ENCODE data around the gene PPM1J.

The PPM1J gene

GRCh38 chr1:112686835-112687234, 28.3 kb downstream of the PPM1J start:
- no peak for TF ChIP-seq CTCF (IDR thresholded peaks at IDR 0.05; ENCODE audit: insufficient read depth, low read depth, low read length, missing control alignments)
- H3K4me3 ChIP-seq (ENCODE audit: low read length): no peak overlapping the region
- DNase-seq (ENCODE audit: low read depth): no peak

GRCh38 chr1:112686417-112686816, 28.7 kb downstream of the PPM1J start:
- H3K4me3 ChIP-seq (ENCODE audit: low read length): no peak overlapping the region
- DNase-seq (ENCODE audit: low read depth): no peak
- no peak for TF ChIP-seq CTCF (IDR thresholded peaks at IDR 0.05; ENCODE audit: insufficient read depth, low read depth, low read length, missing control alignments)

- H3K4me3 ChIP-seq (ENCODE audit: low read length): no peak overlapping the region
- no peak for DNase-seq (ENCODE audit: low read depth)
- TF ChIP-seq CTCF (IDR thresholded peaks at IDR 0.05; ENCODE audit: insufficient read depth, low read depth, low read length, missing control alignments): no peak
Observed at GRCh38 chr1:112685913-112686312, 29.2 kb downstream of the PPM1J start.

DNA sequence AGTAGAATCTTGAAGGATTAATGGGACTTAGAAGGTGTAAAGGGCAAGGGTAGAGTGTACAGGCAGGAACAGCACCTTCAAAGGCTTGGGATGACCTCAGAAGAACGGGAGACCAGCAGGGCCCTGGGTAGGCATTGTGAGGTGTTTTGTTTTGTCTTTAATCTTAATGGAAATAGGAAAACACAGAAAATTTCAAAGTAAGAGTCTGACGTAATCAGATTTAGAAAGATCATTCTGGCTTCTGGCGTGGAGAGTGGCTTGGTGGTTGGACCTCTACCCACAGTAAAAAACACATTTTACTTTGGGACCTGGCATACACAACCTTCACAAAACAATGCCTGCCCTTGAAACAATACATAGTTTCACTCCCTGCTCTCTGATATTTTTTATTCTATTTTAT, 36.5 kb downstream of the PPM1J start:
- DNase-seq (ENCODE audit: low read depth): no peak
- TF ChIP-seq CTCF (IDR thresholded peaks at IDR 0.05; ENCODE audit: insufficient read depth, low read depth, low read length, missing control alignments): no peak
- H3K4me3 ChIP-seq (ENCODE audit: low read length): no peak overlapping the region

DNA sequence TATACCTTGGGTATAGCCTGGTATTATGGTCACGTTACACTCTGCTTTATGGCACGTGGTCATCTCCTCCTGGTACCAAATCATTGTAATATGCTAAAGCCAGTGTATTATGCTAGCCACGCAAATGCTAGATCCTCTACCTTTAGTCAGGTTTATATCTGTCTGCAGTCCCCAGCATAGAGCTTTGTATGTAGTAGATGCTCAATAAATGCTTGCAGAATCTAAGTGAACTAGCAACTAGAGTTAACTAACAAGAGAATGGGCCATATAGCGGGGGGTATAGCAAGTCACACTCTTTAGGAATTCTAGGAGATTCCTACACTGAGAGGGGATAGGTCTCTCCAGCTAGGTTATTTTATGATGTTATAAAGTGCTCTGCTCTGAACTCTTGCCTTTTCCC, 37.6 kb downstream of the PPM1J start:
- DNase-seq (ENCODE audit: low read depth): no peak
- TF ChIP-seq CTCF (IDR thresholded peaks at IDR 0.05; ENCODE audit: insufficient read depth, low read depth, low read length, missing control alignments): no peak
- H3K4me3 ChIP-seq (ENCODE audit: low read length): no peak overlapping the region

DNA sequence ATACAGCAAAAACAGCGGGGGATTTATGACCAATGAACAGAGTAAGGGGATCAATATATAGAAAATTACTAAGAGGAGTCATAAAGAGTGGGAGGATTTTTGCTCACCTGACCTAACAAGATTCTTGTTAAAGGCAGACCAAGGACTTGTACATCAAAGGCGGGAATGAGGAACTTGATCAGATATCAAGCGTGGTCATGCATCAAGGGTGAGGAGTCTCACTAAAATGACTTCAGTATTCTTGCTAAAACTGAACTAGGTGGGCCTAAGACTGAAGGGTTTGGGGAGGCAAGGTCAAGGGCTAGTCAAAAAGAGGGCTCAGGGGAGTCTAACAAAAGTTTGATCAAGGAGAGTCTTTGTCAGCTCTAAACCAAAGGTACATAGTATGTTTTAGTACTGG, 38.6 kb downstream of the PPM1J start:
- no peak for TF ChIP-seq CTCF (IDR thresholded peaks at IDR 0.05; ENCODE audit: insufficient read depth, low read depth, low read length, missing control alignments)
- H3K4me3 ChIP-seq (ENCODE audit: low read length): no peak overlapping the region
- DNase-seq (ENCODE audit: low read depth): no peak

GRCh38 chr1:112675728-112676381, 39.3 kb downstream of the PPM1J start:
- TF ChIP-seq CTCF (IDR thresholded peaks at IDR 0.05; ENCODE audit: insufficient read depth, low read depth, low read length, missing control alignments): no peak
- no peak for DNase-seq (ENCODE audit: low read depth)
- H3K4me3 ChIP-seq (ENCODE audit: low read length): peak overlapping the region; percentile 92
